HG03135 (cell line): ENCODE results near the gene NOL4L.

Source experiments
- ATAC-seq: cut with Tn5 transposase; IDR thresholded peaks from one replicate; pipeline ENCODE4 v1.9.1; 2021; ENCODE audit warnings: mild to moderate bottlenecking, moderate library complexity; ENCODE audit not compliant: unreplicated experiment

The NOL4L gene

GRCh38 chr20:32449890-32450401, 135.2 kb downstream of the NOL4L start:
- no peak for ATAC-seq

DNA sequence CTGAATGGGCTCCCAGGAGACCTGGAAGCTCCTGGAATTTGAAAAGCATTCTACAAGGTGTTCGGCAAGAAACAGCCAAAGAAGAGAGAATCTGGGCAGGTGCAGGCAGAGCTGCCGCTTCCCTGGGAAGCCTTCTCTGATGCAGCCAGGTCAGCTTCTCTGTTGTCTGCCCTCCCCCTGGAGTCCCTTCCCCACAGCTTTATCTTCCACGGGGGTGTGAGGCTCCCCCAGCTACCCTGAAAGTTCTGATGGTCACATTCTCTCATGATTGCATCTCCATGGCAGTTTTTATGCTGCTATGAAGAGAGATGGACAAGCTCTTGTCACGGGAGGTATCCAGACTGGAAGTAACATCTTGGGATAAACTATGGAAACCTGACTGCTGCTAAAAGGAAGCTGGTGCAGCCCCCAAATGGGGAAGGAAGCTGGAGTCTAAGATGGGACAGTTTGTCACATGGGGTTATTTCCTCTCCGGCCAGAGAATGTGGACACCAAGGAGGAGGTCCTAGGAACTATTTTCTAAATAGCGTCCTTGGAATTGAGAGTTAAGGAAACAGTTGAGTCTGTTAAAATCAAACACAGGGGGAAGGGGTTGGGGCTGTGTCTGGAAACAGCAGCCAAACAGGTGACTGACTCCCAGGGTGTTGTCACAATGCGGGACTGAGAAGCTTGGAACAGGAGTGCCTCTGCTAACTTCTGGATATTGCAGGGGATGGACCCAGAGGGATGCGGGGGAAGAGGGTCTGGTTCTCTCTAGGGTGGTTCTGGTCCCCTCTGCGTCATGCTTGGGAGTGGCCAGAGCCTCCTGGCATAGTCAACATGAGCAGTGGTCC, 135.9 kb downstream of the NOL4L start:
- ATAC-seq, result no peak

DNA sequence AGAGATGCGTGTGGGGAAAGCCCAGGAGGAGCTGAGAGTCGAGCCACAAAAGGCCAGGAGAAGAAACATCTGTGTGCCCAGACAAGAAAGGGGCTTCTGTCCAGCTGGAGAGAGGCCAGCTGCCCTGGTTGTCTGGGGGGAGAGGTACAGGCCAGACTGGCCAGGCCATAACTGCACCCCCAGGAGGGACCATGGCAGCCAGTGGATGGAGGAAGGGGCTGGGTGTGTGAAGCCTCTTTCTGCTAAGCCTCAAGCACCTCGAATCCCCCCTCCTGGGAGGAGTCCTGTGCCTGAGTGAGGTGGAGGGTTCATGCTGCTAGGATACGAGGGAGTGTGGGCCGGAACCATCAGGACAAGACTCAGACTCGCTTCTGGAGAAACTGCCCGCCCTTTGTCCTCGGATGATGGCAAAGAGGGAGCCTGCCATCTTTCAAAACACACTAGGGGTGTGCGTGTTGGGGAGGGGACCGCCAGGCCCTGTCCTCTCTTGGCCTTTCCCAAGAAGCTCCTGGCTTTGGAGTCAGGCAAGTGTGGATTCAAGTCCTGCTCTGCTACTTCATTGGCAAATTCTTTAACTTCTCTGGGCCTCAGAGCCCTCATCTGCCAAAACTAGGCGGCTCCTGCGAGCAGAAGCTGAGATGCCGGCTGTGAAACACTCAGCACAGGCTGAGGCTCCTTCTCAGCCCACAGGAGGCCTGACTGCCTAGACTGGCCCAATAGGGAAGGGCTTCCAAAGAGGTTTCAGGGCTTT, 136.7 kb downstream of the NOL4L start:
- ATAC-seq, result no peak

- no peak for ATAC-seq
Measured at GRCh38 chr20:32447136-32448027, 137.8 kb downstream of the NOL4L start.

- ATAC-seq, result no peak
Measured at GRCh38 chr20:32446301-32447100, 138.6 kb downstream of the NOL4L start.

GRCh38 chr20:32445539-32446273, 139.4 kb downstream of the NOL4L start:
- no peak for ATAC-seq

DNA sequence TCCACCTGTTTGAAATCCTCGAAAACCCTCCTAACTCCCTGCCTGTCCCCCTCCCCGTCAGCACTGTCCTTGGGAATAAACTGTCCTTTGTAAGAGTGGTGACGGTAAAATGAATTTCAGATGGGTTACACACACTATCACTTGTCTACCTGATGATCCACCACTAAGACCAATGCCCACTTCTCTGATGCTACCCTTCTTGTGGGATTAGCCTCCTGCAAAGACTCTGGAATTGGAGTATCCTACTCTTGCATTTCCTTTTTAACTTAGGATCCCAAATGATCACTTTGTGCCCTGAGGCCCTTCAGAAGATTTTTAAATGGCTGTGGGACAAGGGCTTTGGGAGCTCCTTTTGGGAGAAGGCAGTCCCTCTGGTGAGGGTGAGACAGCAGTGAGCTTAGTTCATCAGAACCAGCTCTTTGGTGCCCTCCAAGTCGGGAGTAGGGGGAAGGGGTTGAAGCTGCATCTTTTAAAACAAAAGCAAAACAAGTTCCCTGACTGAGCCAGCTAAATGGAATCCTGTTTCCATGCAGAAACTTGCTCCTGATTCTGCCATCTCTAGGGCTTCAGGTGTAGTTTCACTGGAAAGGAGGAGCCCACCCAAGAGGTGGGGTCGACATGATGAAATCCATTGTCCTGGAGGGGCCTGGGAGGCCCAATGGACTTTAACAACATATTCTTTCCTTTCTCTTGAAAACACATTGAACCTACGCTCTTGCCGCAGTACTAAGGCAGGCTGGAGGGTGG, 140.5 kb downstream of the NOL4L start:
- ATAC-seq, result no peak

DNA sequence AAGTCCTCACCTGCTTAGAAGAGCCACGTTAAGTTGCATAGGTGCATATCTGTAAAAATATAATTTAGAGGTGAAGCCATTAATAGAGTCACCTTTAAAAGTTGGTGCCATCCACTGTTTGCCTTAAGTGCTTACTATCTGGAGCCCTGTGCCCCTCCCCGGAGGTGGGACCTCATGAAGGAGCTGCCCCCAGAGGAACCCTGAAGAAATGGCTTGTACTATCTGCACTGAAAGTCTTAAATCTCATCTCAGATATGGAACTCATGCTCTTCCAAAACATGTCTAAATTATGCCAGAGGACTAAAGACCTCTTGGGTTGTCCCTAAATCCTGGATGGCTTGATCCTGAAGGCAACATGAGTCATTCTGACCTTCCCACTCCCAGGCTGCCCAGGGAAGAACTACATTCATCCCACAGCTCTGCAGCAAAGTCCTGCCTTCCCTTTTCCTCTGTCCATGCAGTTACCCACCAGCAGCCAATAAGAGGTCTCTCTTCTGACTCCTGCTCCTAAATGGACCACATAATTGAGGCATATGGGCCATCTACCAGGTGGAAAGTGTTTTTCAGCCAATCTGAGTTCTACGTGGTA, 141.7 kb downstream of the NOL4L start:
- no peak for ATAC-seq

- ATAC-seq, result no peak
Measured at GRCh38 chr20:32442630-32443373, 142.3 kb downstream of the NOL4L start.

- no peak for ATAC-seq
Measured at GRCh38 chr20:32441638-32442037, 143.5 kb downstream of the NOL4L start.

DNA sequence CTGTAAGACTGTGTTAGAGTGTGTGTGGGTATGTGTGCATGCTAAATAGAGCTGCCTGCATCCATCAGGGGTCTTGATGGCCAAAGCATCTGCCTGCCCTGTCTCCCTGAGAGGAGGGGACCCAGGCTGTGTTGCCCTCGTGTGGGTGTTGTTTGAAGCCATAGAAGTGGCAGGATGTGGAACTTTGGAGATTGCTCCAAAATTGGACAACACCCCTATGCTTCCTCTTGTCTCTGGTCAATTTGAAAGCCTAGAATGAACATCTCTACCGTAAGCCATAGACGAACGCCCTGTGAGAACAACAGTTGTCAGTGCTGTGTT, 144.4 kb downstream of the NOL4L start:
- ATAC-seq, result no peak

DNA sequence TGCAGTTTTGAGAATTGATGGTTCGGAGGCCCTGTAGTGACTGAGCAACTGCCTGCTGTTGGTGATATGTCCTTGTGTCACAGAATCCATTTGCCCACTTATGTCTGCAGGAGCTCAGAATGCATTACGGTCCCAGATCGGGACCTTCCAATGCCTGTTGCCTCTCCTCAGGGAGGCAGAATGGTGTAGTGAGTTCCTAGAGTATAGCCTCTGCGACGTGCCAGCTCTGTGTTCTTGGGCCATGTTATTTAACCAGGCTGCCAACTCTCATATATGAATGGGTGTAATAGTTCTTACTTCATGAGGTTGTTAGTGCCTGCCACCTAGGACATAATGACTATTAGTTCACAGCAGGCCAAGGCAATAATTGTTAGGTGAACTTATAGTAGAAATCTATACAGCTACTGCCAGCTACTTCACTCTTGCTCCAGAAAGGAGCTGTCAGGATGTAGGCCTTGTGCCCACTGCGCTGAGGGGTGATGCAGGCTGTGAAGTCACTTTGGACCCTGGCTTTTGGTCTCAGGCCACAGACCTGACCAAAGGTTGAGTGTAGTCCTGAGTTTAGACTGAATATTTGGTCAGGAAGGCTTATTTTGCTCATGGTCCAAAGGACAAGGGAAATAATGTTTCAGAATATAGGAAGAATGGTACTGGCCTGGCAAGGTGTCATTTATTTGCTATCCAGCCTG, 144.9 kb downstream of the NOL4L start:
- ATAC-seq, result no peak

DNA sequence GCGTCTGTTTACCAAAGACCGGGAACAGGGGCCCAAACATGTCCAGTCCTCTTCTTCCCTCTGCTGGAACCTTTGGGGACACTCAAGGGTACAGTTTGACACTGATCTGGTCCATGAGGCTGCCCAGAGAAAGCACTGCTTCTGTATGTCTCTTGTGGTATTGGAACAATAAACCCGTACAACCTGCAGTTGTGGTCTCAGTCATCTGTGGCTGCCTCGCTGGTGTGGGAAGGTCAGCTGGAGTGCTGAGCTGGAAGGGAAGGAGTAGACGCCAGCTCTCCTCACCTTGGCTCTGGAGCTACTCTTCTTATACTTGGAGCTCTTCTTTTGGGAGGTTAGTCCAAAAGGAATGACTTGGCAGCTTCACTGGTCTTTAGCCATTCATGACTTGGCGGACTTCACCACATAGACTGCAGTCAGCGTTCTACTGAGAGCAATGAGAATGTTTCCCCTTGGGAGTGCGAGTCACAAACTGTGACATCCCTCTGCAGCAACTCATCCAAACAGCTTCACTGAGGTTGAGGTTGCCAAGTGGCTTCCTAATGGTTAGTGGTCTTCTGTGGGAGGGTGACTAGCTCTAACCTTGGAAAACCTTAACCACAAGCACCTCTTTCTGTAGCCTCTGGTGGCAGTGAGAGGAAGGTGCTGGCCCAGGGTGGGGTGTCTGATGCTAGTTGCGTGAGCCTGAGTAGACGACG, 145.9 kb downstream of the NOL4L start:
- ATAC-seq, result no peak

- no peak for ATAC-seq
Measured at GRCh38 chr20:32438331-32438858, 146.7 kb downstream of the NOL4L start.

GRCh38 chr20:32437391-32438074, 147.6 kb downstream of the NOL4L start:
- no peak for ATAC-seq

GRCh38 chr20:32436968-32437367, 148.2 kb downstream of the NOL4L start:
- ATAC-seq, result no peak
